DMS79 treated with DMSO at 0.1 percent for 48 hours (cell line): Measurements from ENCODE around the gene P2RX2.

Source experiments
- DNase-seq: peaks from one replicate; lab custom pipeline; 2025; lab: John Stamatoyannopoulos, UW

Gene P2RX2

GRCh38 chr12:132620113-132620898 lies 1.7 kb downstream of the P2RX2 start:
- no peak for DNase-seq

- no peak for DNase-seq
These were observed 2.5 kb downstream of the P2RX2 start for GRCh38 chr12:132620899-132621656.

- DNase-seq = no peak
These were observed 3.3 kb downstream of the P2RX2 start for GRCh38 chr12:132621657-132622435.

GRCh38 chr12:132622437-132623071 lies 4.0 kb downstream of the P2RX2 start:
- DNase-seq = no peak

GRCh38 chr12:132623072-132623869 lies 4.7 kb downstream of the P2RX2 start:
- DNase-seq = no peak

GRCh38 chr12:132624186-132624855 lies 5.7 kb downstream of the P2RX2 start:
- no peak for DNase-seq

DNA sequence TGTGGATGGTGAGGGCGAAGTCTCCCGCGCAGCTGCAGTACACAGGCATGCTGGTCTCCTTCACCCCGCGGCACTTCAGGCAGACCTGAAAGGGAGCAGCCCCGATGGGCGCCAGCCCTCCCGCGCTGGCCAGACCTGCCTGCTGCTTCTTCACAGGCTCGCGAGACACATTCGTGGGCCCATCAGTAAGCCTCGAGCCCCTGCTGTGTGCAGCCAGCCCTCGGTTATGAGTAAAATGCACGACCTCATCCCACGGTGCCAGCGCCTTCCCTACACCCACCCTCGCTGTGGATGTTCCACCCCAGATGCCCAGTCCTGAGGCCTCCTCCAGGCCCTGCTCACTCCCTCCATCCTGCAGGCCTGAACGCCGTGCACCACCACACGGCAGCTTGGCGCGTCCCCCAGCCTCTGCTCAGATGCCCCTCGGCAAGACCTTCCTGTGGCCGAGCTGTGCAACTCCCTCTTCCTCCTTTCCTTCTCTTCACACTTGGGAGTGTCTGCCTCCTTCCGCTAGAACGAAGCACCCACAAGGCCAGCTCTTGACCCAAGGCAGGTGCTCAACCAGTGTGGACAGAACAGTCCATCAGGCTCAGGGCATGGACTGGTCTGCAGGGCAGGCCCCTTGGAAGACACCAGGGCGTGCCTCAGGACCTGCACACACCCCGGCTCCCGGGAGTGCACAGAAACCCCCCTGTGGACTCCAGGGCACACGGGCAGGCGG lies 6.5 kb downstream of the P2RX2 start:
- DNase-seq = no peak

DNA sequence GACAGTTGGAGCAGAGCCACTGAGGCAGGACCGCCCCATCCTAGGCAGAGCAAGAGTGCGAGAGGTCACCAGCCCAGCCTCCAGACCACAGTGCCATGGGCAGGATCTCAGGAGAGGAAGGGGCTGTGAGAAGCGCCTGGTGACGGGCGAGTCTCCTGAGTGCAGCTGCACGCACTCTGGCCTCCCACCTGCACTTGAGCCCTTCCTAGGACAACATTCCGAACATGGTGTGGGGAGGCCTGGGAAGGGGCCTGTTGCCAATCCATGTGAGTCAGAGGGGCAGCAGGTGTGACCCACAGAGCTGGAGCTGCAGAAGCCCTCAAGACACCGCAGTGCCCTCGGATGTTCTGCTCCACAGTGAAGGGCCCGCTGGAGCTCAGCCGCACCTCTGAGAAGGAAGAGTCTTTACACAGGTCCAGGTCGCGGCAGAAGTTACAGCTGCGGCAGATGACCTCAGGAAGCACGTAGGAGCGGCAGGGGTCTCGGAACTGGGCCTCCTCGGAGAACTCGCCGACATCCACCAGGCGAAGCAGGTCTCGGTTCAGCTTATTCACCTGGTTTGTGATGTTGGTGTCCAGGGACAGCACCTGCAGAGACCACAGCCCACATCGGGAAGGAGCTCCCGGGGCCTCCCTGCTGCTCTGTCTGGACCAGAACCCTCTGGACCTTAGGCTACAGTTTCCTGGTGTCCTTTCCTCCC lies 7.3 kb downstream of the P2RX2 start:
- no peak for DNase-seq

GRCh38 chr12:132629330-132629729 lies 10.8 kb downstream of the P2RX2 start:
- no peak for DNase-seq

- no peak for DNase-seq
These were observed 12.1 kb downstream of the P2RX2 start for GRCh38 chr12:132630672-132631071.

DNA sequence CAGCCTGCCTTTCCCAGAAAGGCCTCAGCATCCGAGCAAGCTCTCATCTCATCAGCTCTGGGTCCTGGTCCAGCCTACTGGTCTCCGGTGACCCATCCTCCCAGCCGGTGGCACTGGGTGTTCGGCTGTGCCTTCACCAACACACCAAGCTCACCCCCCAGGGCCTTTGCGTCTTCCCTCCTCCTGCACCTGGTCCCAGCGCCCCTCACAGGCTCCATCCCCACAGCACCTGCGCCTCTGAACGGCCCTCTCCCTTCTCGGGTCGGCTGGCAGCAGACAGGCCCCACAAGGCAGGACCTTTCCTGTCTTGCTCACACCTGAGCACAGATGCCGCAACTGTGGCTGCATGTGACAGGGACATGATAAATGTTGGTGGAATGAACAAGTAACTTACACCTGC lies 13.1 kb downstream of the P2RX2 start:
- DNase-seq = no peak

DNA sequence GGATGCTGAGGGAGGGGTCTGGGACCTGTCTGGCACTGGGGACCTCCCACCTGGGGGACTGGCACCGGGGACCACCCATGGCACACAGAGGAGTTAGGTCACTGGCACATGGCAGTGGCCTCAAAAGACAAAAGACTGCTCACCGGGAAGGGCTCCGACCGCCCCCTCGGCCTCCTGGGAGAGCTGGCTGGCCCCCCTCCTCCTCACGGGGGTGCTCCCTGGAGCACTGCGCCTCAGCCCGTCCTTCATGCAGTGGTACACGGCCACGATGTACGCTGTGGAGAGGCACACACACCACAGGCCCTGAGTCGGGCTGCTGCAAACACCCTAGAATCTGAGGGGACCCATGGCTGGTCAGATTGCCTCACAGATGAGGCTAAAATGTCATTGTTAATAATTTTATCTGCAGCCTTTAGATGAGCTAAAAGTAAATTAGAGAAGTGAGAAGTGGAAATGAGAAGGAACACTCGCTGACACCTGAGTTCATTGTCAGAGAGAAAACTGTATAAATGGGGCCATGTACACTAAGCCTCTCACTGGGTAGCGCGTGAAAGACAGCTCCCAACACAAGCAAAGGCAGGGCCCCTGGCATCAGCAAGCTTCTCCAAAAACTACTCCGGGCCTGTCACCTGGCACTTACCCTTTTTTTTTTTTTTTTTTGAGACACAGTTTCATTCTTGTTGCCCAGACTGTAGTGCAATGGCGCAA lies 14.1 kb downstream of the P2RX2 start:
- DNase-seq = no peak

GRCh38 chr12:132633398-132633797 lies 14.8 kb downstream of the P2RX2 start:
- no peak for DNase-seq

GRCh38 chr12:132633901-132634300 lies 15.3 kb downstream of the P2RX2 start:
- DNase-seq = no peak

DNA sequence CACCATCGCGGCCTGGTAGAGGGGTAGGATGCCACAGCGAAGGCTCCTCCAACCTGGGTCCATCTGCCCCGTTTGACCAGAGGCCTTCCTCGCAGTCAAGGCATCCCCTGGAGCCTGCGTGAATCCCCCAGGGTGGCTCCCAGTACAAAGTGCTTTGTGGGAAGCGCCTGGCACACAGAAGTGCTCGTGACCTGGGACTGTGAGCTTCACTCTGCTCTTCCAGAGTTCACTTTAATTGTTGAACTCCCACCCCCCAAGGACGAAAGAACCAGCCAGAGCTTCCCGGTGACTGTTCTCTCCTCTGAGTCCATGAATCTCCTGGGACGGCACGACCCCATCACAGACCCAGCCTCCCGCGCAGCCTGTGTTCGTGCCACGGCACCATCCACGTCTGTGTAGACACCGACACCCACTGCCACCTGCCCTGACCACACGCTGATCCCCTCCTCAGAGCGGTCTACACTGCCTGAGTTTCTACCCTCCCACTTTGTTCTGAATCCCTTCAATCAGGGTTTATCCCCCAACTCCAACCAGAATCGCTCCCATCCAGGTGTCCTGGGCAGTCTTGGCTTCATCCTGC lies 15.9 kb downstream of the P2RX2 start:
- no peak for DNase-seq

GRCh38 chr12:132635076-132635955 lies 16.7 kb downstream of the P2RX2 start:
- no peak for DNase-seq

DNA sequence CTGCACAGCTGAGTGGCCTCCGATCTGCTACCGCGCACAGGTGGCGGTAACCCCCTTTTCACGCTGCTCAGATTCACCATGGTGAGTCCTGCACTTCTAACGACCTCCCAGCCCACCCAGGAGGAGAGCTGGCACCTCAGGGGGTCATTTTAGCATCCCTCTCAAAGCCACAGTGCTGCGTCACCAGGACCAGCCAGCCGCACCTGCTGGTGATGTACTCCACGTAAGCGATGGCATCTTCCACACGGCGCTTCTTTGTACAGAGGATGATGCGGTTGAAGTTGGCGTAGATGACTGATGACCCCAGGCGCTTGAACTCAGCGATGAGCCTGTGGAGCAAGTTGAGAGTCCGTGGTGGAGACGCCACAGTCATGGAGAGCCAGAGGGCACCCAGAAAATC lies 19.2 kb downstream of the P2RX2 start:
- no peak for DNase-seq
